ENCODE measurements around the gene CNNM2. TPM values are rescaled to one million over a fixed set of nuclear protein-coding genes. Genes with fewer than 3 reads are reported as not detected.
"Not testable (repeated sequence)": the region's sequence is repeated elsewhere in the genome, so short reads cannot be mapped to it uniquely, and the experiment has no call there.

Gene CNNM2
- total RNA-seq, 2 experiments from 2014 or later, result 4.7 to 4.9 TPM

DNA sequence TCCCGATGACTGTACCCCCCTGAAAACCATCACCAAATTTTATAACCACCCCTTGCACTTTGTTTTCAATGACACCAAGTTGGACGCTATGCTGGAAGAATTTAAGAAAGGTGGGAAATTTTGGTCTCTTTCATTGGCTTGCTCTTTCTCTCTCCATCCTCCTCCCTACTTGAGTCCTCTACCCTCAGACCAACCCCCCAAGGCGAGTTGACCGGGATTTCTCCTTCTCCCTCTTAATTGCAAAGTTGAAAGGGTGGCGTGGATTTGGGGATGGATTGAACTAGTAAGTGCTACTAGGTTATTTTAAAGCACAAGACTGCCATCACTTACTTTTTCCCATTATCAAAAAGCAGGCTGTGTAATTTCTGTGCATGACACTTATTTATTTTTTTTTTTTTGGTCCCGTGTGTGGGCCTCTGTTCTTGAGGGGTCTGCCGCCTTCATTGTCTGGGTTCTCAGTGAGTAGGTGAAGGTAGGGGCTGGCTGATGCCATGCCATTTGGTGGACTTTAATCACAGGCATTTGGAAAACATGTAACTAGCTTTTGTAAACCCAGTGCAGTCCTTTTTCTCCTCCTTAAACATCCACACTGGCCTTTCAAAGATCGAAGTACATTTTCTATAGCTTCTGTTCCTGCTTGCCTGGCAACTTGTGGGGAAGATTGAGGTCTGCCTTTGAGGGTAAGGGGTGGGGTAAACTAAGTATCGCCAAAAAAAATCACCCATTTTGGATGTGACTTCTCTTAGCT lies 2.1 kb downstream of the CNNM2 start:
- ChIA-PET CTCF (no interaction called here), POLR2A (interaction anchor here (0.5 to 0.6 kb wide), 2 partner anchors 17 to 182 kb away, joined by 3 to 7 read pairs; no protein-coding TSS in a partner anchor)

DNA sequence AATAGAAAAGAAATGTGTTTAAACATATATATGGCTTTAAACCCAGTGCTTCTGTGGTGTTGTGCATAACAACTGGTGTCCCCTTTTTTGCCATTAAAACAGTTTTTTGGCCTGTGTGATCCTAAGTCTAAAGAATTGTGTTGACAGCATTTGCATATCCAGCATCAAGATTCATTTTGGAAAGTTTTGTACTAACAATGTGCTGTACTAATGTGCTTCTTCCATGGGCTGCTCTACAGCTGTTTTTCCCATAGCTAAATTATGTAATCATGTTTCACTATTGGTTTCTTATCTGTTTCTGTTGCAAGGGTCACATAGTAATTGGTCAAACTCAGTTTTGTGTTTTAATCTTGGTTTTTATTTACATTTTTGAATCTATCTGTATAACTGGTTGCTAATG lies 5.5 kb downstream of the CNNM2 start:
- POLR2A ChIA-PET, result no interaction called here
- CTCF ChIA-PET, result no interaction called here

DNA sequence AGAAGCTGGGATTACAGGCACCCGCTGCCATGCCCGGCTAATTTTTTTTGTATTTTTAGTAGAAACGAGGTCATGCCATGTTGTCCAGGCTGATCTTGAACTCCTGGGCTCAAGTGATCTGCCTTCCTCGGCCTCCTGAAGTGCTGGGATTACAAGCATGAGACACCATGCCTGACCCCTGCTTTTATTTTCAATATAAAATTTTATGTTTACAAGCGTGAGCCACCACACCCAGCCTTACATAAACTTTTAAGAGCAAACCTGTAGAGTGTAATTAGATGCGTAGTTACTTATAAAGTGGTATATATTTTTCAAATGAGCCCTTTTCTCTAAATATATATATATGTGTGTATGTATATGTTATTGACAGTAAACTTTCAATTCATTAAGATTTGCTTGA lies 8.7 kb downstream of the CNNM2 start:
- CTCF ChIA-PET, result interaction anchor here (0.5 to 1.8 kb wide), 3 partner anchors 9 to 207 kb away, joined by 4 to 8 read pairs (median 5); partner anchors contain the start of gene CNNM2
- POLR2A ChIA-PET, result no interaction called here

DNA sequence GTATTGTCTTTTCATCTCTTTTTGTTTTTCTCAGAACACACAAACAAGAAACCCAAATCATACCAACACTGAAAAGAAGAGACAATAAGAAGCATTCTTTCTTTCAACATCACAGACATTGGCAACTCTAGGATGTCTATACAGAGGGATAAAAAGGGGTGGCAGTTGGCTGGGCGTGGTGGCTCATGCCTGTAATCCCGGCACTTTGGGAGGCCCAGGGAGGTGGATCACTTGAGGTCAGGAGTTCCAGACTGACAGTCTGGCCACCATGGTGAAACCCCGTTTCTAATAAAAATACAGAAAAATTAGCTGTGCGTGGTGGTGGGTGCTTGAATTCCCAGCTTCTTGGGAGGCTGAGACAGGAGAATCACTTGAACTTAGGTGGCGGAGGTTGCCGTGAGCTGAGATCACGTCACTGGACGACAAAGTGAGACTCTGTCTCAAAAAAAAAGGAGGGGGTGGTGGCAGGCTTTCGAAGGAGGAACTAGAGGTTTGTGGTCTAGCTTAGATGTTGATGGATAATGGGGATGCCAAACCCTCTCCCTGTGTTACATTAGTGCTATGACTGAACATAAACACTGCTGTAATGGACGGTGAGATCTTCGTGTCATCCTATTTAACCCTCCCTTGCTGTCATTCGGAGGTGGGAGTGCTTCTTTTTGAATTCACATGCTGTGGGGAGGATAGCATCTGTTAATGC lies 9.4 kb downstream of the CNNM2 start:
- ChIA-PET CTCF (no interaction called here), POLR2A (no interaction called here)

DNA sequence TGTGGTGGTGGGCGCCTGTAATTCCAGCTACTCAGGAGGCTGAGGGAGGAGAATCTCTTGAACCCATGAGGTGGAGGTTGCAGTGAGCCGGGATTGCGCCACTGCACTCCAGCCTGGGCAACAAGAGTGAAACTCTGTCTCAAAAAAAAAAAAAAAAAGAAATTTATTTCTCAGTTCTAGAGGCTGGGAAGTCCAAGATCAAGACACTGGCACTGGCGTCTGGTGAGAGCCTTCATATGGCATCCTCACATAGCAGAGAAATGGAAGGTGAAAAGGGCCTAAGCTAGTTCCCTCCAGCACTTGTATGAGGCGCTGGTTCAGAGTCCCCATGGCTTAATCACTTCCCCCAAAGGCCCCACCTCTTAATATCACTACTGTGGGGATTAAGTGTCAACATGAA lies 10.3 kb downstream of the CNNM2 start:
- CTCF ChIA-PET, result not testable (repeated sequence)

DNA sequence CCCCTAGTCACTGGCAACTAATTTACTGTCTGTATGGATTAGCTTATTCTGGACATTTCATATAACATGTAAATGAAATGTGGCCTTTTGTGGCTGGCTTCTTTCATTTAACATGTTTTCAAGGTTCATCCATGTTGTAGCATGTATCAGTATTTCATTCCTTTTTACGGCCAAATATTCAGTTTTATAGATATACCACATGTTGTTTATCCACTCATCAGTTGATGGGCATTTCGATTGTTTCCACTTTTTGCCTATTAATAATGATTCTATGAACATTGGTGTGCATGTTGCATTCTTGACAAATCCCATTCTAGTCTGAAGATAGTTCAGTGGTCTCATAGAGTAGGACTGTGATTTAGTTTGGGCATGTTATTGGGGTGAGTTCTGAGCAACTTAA lies 12.6 kb downstream of the CNNM2 start:
- ChIA-PET POLR2A (no interaction called here), CTCF (no interaction called here)

More for the DNA sequence above, 10.3 kb downstream of the CNNM2 start:
- POLR2A ChIA-PET, result not testable (repeated sequence)

DNA sequence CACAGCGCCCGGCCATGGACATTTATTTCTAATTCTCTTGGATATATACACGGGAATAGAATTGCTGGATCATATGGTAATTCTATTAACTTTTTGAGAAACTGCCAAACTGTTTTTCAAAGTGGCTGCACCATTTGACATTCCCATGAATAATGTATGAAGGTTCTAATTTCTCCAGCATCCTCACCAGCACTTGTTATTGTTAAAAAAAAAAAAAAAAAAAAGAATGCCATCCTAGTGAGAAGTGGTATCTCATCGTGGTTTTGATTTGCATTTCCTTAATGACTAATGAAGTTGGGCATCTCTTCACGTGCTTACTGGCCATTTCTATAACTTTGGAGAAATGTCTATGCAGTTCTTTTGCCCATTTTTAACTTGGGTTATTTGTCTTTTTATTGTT lies 13.5 kb downstream of the CNNM2 start:
- ChIA-PET POLR2A (interaction anchor here (1.0 kb wide), 1 partner anchor 14 kb away, joined by 3 read pairs; no protein-coding TSS in a partner anchor), CTCF (no interaction called here)

DNA sequence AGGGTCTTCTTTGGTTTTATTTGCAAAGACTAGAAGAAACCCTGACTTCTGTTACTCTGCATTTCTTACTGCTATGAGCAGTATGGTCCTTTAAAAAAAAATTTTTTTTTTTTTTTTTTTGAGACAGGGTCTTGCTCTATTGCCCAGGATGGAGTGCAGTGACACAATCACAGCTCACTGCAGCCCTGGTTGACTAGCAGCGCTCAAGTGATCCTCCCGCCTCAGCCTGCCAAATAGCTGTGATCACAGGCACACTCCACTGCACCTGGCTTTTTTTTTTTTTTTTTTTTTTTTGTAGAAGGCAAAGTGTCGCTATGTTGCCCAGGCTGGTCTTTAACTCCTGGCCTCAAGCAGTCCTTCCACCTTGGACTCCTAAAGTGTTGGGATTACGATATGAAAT lies 17.4 kb downstream of the CNNM2 start:
- POLR2A ChIA-PET, result interaction anchor here (0.5 kb wide), 1 partner anchor 822 kb away, joined by 3 read pairs; no protein-coding TSS in a partner anchor
- CTCF ChIA-PET, result interaction anchor here (0.6 to 0.7 kb wide), 3 partner anchors 27 to 635 kb away, joined by 3 to 4 read pairs (median 3); no protein-coding TSS in a partner anchor

DNA sequence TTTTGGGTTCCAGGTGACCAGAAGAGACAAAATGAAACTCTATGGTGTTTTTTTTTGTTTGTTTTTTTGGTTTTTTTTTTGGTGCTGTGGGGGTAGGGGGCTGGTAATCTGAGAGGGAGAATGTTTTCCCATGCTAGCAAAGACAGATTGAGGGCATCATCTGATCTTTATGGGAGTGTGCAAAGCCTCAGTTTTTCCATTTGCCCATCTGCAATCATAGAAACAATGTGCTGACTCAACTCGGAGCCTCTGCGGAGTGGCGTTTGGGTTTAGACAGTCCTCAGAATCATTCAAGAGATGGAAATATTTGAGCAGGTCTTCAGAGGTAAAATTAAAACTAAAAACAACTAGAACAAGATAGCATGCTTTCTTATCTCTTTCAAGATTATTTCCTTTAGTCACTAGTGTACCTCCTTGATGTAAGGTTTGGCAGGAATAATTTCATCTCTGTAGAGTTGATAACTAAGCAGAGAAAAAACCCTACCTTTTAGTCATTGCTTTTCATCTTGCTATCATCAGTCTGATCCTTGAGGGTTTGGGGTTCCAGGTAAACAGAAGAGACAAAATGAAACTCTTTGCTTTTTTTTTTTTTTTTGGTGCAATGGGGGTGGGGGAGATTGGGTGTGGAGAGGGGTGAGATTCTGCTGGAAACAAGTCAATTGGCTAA lies 18.0 kb downstream of the CNNM2 start:
- ChIA-PET CTCF (no interaction called here), POLR2A (no interaction called here)

DNA sequence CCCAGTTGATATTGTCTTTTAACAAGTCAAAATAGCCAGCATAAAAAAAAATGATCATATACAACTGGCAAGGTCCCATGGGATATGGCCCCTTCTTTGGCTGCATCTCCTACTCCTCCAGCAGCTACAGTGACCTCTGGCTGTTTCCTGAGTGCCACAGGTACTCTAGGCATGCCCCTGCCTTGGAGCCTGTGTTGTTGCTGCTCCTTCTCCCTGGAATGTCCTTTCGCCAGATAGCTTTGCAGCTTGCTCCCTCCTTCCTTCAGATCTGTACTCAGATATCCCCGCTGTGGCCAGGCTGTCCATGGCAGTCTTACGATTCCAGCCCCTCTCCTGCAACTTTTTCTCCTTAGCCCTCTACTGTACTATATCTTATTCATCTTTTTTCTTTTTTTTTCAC lies 23.3 kb downstream of the CNNM2 start:
- CTCF ChIA-PET, result no interaction called here
- POLR2A ChIA-PET, result no interaction called here

DNA sequence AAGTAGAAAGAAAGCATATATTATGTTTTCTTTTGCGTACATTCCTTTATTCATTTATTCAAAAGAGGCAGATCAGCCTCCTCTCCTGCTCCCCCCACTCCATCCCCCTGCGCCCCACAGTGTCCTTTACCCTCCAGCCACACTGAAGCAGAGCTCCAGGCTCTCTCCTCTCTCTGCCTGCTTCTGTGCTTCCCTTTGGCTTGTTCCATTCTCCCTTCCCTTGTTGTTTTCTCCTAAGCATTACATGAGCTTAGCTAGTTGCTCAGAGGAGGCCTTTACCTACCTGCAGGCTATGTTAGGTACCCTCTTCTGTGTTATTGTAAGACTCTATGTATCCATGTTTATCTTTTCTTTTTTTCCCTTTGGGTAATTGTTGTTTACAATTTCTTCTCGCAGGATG lies 27.4 kb downstream of the CNNM2 start:
- POLR2A ChIA-PET, result no interaction called here
- CTCF ChIA-PET, result no interaction called here

DNA sequence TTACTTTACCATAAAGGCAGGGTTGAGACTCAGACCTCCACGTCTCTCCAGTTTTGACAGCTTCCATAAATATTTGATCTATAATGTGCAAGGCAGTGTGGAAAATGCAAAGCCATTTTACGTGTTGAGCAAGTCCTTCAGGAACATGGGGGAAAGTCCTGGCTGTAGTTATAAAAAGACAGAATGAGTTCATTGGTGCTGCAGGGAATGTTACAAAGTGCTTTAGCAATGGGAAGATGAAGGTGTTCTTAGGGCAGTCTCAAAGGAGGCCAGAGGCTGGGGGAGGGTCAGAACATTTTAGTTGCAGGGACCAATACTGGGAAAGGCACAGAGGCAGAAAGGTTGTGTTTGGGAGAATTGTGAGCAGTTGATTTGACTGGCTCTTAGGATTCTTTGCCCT lies 27.9 kb downstream of the CNNM2 start:
- ChIA-PET CTCF (no interaction called here), POLR2A (no interaction called here)

DNA sequence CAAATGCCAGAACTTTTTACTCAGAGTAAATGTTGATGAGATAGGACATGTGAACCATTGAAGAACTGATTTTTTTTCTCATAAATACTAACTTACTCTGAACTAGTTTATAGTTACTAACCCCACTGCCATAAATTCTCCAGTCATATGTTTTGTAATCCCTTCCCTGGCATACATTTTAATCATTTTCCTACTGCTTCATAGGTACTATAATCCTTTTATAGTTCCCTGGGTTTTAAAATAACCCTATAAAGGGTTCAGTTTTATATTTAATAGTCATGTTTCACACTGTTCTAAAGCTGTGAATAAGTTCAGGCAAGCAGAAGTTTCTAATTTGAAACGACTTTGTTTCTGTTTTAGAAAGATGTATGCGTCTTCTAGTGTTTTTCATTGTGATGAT lies 28.9 kb downstream of the CNNM2 start:
- ChIA-PET CTCF (interaction anchor here (0.6 kb wide), 1 partner anchor 12 kb away, joined by 4 read pairs; no protein-coding TSS in a partner anchor), POLR2A (no interaction called here)

DNA sequence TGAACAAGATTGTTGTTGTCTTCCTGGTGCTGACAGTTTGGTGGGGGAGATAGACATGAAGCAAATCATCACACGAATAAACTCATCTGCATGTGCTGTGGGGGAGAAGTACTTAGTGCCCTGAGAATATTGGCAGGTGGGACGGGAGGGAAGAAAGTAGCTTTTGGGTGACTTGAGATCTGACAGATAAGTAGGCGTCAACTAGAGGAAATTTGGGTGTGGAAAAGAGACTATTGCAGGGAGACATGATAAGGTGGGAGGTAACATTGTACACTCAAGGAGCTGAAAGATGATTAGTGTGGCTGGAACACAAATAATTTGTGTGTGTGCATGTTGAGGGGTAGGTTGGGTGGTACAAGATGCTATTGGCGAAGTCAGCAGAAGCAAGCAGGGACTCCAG lies 30.1 kb downstream of the CNNM2 start:
- CTCF ChIA-PET, result no interaction called here
- POLR2A ChIA-PET, result no interaction called here

DNA sequence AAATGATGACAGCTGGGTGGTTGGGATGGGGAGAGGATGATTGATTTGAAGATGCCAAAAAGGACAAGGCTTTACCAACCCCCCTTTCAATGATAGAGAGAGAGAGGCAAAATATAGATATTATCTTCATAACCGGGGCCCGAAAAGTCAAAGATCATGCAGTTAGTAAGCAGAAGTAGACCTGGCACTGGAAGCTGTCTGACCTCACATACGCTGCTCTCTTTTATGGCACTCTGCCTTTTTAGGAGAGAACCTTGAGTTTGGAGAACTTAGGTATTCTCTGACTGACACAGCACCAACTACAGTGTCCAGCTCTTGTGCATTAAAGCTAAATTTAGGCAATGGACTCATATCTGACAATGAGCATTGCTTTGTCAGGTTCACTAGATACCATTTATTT lies 30.7 kb downstream of the CNNM2 start:
- POLR2A ChIA-PET, result no interaction called here
- CTCF ChIA-PET, result no interaction called here

DNA sequence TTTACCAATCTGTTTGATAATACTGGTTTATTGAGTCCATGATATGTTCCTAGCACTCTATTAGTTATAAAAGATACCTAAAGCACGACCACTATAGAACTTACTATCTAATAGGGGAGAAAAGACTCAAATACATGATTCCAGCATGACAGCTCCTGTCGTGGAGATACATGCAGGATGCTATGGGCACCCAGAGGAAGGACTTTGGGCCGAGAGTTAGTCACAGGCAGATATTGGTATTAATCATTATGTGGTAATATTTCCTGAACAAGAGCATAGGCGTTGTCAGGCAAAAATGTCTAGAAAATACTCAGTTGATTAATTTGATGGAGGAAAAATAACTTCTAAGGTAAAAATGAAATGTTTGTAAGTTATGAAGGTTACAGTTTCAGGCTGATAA lies 31.8 kb downstream of the CNNM2 start:
- CTCF ChIA-PET, result no interaction called here
- POLR2A ChIA-PET, result no interaction called here

DNA sequence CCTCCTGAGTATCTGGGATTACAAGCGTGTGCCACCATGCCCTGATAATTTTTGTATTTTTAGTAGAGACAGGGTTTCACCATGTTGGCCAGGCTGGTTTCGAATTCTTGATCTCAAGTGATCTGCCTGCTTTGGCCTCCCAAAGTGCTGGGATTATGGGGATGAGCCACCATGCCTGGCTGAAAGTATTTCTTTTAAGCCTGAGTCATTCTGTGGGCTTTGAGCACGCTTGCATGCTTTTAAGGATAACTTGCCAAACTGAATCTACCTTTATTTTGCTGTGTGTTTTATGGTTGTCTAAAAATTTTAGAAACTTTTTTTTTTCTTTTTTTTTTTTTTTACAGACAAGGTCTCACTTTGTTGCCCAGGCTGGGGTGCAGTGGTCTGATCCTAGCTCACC lies 33.2 kb downstream of the CNNM2 start:
- CTCF ChIA-PET, result interaction anchor here (0.7 kb wide), 1 partner anchor 102 kb away, joined by 3 read pairs; no protein-coding TSS in a partner anchor
- POLR2A ChIA-PET, result interaction anchor here (0.6 to 0.7 kb wide), 2 partner anchors 38 to 179 kb away, joined by 4 to 5 read pairs; no protein-coding TSS in a partner anchor

DNA sequence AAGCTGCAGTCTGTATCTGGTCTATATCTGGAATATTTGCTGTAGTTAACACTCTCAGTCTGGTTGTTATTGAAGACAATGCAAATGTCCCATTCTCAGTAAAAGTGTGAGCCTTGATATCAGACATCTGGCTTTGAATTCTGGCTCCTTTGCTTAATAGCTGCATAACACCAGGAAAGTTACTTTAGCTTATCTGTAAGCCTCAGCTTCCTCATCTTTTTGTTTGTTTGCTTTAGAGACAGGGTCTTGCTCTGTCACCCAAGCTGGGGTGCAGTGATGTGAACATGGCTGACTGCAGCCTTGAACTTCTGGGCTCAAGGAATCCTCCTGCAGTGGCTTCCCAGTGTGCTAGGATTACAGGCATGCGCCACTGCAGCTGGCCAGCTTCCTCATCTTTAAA lies 41.3 kb downstream of the CNNM2 start:
- POLR2A ChIA-PET, result no interaction called here
- CTCF ChIA-PET, result no interaction called here

DNA sequence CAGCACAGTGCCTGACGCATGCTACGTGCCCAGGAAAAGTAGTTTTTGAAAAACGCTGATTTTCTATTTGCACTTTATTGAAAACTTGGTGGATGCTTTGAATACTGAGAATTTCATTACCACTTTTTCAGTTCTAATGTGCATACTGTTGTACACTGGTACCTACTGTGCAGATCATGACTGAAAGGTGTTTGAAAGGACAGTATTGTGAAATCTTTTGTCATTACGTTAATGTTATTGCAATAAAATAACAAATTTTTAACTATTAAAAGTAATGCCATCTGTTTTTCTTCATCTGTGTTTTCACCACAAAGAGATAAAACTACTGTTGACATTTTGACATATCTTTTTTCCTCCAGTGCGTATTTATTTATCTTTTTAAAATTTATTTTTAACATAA lies 42.1 kb downstream of the CNNM2 start:
- ChIA-PET CTCF (interaction anchor here (0.6 kb wide), 1 partner anchor 16 kb away, joined by 3 read pairs; no protein-coding TSS in a partner anchor), POLR2A (interaction anchor here (0.6 kb wide), 1 partner anchor 42 kb away, joined by 7 read pairs; no protein-coding TSS in a partner anchor)

DNA sequence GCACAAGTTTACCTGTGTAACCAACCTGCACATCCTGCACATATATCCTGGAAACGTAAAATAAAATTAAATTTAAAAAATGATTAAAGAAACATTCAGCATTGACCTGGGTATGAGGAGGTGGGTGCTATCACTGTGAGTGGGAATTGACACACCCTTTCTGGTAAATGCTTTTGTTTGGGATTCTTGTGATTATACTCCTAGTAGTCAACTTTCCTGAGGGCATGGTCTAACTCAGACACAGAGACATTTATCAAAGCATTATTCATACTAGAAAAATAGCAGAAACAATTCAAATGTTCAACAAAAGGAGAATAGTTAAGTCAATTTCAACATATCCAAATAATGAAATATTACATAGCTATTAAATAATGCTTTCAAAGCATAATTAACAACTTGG lies 44.2 kb downstream of the CNNM2 start:
- CTCF ChIA-PET, result interaction anchor here (0.7 kb wide), 1 partner anchor 27 kb away, joined by 3 read pairs; no protein-coding TSS in a partner anchor
- POLR2A ChIA-PET, result no interaction called here

Measured in activated CD8-positive, alpha-beta memory T cell treated with anti-CD3 and anti-CD28 coated beads for 36 hours (primary cell).